Fibroblast of skin of back (primary cell): ENCODE results near the gene METTL25B.
A peak's percentile ranks its signal among the peaks of the same experiment; 100 is the strongest.
"Not testable (repeated sequence)": the region's sequence is repeated elsewhere in the genome, so short reads cannot be mapped to it uniquely, and the experiment has no call there.

Source experiments
- DNase-seq: peaks from one replicate; pipeline ENCODE4 v3.0.0-alpha.2; 2013

METTL25B gene

GRCh38 chr1:156750191-156750672 lies 22.0 kb downstream of the METTL25B start:
- peak; percentile 32 for DNase-seq

GRCh38 chr1:156750711-156751450 lies 22.6 kb downstream of the METTL25B start:
- DNase-seq = peak; percentile 20

GRCh38 chr1:156751451-156751756 lies 23.1 kb downstream of the METTL25B start, which contains the start of gene HDGF:
TSS of gene HDGF (minus strand) at chr1:156751675. CDS start at chr1:156751429, 246 bp downstream.
- no peak for DNase-seq

GRCh38 chr1:156751757-156752481 lies 23.6 kb downstream of the METTL25B start:
- peak; percentile 98 for DNase-seq

- no peak for DNase-seq
Measured at GRCh38 chr1:156752843-156753482, 24.7 kb downstream of the METTL25B start.

GRCh38 chr1:156754219-156754618 lies 25.9 kb downstream of the METTL25B start:
- DNase-seq = no peak

- no peak for DNase-seq
Measured at GRCh38 chr1:156755527-156755950, 27.3 kb downstream of the METTL25B start.

GRCh38 chr1:156756355-156756754 lies 28.1 kb downstream of the METTL25B start:
- DNase-seq = no peak

- not testable (repeated sequence) for DNase-seq
Measured at GRCh38 chr1:156757572-156758253, 29.4 kb downstream of the METTL25B start.

- DNase-seq = no peak
Measured at GRCh38 chr1:156760092-156760795, 32.0 kb downstream of the METTL25B start.

- DNase-seq = no peak
Measured at GRCh38 chr1:156760796-156761104, 32.5 kb downstream of the METTL25B start.

GRCh38 chr1:156765136-156765535 lies 36.9 kb downstream of the METTL25B start:
- DNase-seq = not testable (repeated sequence)

GRCh38 chr1:156765666-156766065 lies 37.4 kb downstream of the METTL25B start:
- no peak for DNase-seq

- no peak for DNase-seq
Measured at GRCh38 chr1:156766298-156767100, 38.2 kb downstream of the METTL25B start.

GRCh38 chr1:156767101-156767878 lies 39.0 kb downstream of the METTL25B start, which contains the start of gene PRCC:
TSS of gene PRCC (plus strand) at chr1:156767535. CDS start at chr1:156767772, 237 bp downstream.
- DNase-seq = peak; percentile 100

GRCh38 chr1:156767879-156768604 lies 39.8 kb downstream of the METTL25B start:
- peak; percentile 11 for DNase-seq

GRCh38 chr1:156768610-156769295 lies 40.5 kb downstream of the METTL25B start:
- no peak for DNase-seq

- no peak for DNase-seq
Measured at GRCh38 chr1:156772222-156772621, 44.0 kb downstream of the METTL25B start.
